Kidney (tissue), 14 donors: Measurements from ENCODE around the gene SLC24A4. TPM values are rescaled to one million over a fixed set of nuclear protein-coding genes. Genes with fewer than 3 reads are reported as not detected.

ENCODE experiments used
- DNase-seq, 5 donors: peaks; one replicate each; pipeline ENCODE4 v3.0.0-alpha.2; 2013 to 2020
- FAIRE-seq: peaks from 2 replicates; lab custom pipeline; 2012; peaks lifted over from hg19 to GRCh38; lab: Jason Lieb, UNC
- H3K27ac ChIP-seq, 2 donors: one replicate each; pipeline ENCODE4 v1.7.0; 2013; ENCODE audit warnings: low read depth in 2 of 2, low read length in 2 of 2, inconsistent platforms in 1 of 2
- H3K27me3 ChIP-seq: one replicate; pipeline ENCODE4 v1.7.1; 2013; ENCODE audit warnings: low read length, inconsistent platforms; ENCODE audit not compliant: control insufficient read depth, insufficient read depth
- H3K36me3 ChIP-seq, 3 donors: one replicate each; pipeline versions ENCODE4 v1.7.0 to v1.7.1; 2013; ENCODE audit warnings: low read length in 3 of 3, control low read depth in 1 of 3, inconsistent platforms in 1 of 3; ENCODE audit not compliant: insufficient read depth in 3 of 3, control insufficient read depth in 2 of 3
- H3K4me1 ChIP-seq, 3 donors: one replicate each; pipeline versions ENCODE4 v1.7.0 to v1.7.1; 2013; ENCODE audit warnings: low read length in 3 of 3, inconsistent platforms in 1 of 3, low read depth in 1 of 3; ENCODE audit not compliant: control insufficient read depth in 2 of 3, insufficient read depth in 2 of 3
- H3K4me3 ChIP-seq, 3 donors: one replicate each; pipeline versions ENCODE4 v1.7.0 to v1.8.1; 2013; ENCODE audit warnings: low read length in 3 of 3, control low read depth in 1 of 3, inconsistent platforms in 1 of 3
- H3K9ac ChIP-seq, 3 donors: one replicate each; pipeline versions ENCODE4 v1.7.0 to v1.7.1; 2013; ENCODE audit warnings: low read length in 3 of 3, control low read depth in 1 of 3, inconsistent platforms in 1 of 3
- H3K9me3 ChIP-seq, 3 donors: one replicate each; pipeline versions ENCODE4 v1.7.0 to v1.7.1; 2013; ENCODE audit warnings: low read length in 3 of 3, control low read depth in 1 of 3, inconsistent platforms in 1 of 3; ENCODE audit not compliant: control insufficient read depth in 2 of 3, insufficient read depth in 1 of 3
- intact Hi-C: fragments of 100-400 bp; cut with DNase I; formaldehyde crosslinking; loops from one replicate; pipeline ENCODE4 v1.11.1; 2022
- polyA plus RNA-seq: library from polyadenylated mRNA; stranded (reverse); fragments of 350-450 nt; fragmentation: Illumina TruSeq; extraction: RNeasy Lipid Tissue Mini Kit (QIAGEN cat#74804); gene quantifications from one replicate; pipeline ENCODE4 v1.2.3, GENCODE V29; 2014; ENCODE audit warnings: low read depth, low replicate concordance; ENCODE audit not compliant: insufficient read depth
- total RNA-seq: library from RNA; stranded (reverse); fragmentation: NEBNext Ultra II Directional; extraction: Animal tissue kit (Norgen Biotek cat#: 25700); gene quantifications from one replicate; pipeline ENCODE4 v1.2.1, GENCODE V29; 2021
- TF ChIP-seq, protein P1 (sequence below): IDR thresholded peaks from 3 replicates; pipeline ENCODE4 v1.5.1; 2012; ENCODE audit warnings: mild to moderate bottlenecking, moderate library complexity, borderline replicate concordance; ENCODE audit not compliant: insufficient read depth; ENCODE audit errors: extremely low read depth
- donor health status: control.
- donor health status: control.
- donor health status: control.
- donor health status: control.
- donor health status: control.
- donor health status: DM: yes; HTN: yes; CAD: no.
- donor health status: Normal renal cell carcinoma (clear cell type).

SLC24A4 gene
- total and polyA plus RNA-seq, 2 donors from 2014 or later = 0.32 to 0.85 TPM

DNA sequence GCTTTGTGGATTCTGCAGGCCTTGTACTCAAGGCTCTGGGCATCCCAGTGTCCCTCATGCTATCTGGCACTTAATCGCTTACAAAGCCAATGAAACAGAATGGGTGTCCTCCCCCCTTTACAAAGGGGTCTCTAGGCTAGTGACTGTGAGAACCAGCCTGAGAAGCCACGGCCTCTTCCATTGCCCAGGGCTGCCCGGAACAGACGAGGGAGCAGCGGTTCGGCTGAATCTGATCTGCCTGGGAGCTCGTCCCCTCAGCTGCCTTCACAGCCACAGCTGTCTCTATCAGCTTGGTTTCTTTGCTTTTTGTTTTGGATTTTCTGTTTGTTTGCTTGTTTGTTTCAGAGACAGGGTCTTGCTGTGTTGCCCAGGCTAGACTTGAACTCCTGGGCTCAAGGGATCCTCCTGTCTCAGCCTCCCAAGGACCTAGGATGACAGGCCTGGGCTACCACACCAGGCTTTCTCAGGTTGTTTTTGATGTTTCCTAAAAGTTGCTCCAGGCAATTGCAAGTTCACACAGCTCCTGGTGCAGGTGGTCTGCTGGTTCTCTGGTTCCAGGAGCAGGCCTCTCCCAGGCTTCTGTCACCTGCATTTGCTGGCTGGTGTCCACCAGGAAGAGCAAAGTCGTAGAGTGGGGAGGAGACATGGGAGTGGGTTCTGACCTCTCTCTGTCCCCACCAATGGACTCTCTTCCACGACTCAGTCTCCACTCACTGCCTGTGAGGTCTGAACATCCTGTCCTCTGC lies 179.7 kb downstream of the SLC24A4 start:
- H3K27me3 ChIP-seq = no peaks in the 10 kb centered on the region
- no peak overlapping the region for H3K9ac ChIP-seq
- H3K4me3 ChIP-seq = no peak overlapping the region
- H3K9me3 ChIP-seq = no peaks in the 10 kb centered on the region
- DNase-seq (no peak), FAIRE-seq (no peak)
- H3K27ac ChIP-seq = no peak overlapping the region
- peaks cover 0 to 2% (median 0%) of the 10 kb centered on the region in 3 donors for H3K4me1 ChIP-seq
- intact Hi-C loops = no loop called here
- no peaks in the 10 kb centered on the region for H3K36me3 ChIP-seq
- TF ChIP-seq, protein P1, sequence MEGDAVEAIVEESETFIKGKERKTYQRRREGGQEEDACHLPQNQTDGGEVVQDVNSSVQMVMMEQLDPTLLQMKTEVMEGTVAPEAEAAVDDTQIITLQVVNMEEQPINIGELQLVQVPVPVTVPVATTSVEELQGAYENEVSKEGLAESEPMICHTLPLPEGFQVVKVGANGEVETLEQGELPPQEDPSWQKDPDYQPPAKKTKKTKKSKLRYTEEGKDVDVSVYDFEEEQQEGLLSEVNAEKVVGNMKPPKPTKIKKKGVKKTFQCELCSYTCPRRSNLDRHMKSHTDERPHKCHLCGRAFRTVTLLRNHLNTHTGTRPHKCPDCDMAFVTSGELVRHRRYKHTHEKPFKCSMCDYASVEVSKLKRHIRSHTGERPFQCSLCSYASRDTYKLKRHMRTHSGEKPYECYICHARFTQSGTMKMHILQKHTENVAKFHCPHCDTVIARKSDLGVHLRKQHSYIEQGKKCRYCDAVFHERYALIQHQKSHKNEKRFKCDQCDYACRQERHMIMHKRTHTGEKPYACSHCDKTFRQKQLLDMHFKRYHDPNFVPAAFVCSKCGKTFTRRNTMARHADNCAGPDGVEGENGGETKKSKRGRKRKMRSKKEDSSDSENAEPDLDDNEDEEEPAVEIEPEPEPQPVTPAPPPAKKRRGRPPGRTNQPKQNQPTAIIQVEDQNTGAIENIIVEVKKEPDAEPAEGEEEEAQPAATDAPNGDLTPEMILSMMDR = no peak

- Histone ChIP-seq H3K4me3 (no peak overlapping the region), H3K9ac (no peak overlapping the region), H3K4me1 (peaks cover 0 to 2% (median 0%) of the 10 kb centered on the region in 3 donors), H3K27me3 (no peaks in the 10 kb centered on the region), H3K9me3 (no peaks in the 10 kb centered on the region), H3K27ac (no peak overlapping the region), H3K36me3 (no peaks in the 10 kb centered on the region)
- intact Hi-C loops = no loop called here
- TF ChIP-seq, protein P1 = no peak
- DNase-seq = peak in 1 of 5 donors; percentile 25
- no peak for FAIRE-seq
Measured at GRCh38 chr14:92503756-92504491, 181.0 kb downstream of the SLC24A4 start.

DNA sequence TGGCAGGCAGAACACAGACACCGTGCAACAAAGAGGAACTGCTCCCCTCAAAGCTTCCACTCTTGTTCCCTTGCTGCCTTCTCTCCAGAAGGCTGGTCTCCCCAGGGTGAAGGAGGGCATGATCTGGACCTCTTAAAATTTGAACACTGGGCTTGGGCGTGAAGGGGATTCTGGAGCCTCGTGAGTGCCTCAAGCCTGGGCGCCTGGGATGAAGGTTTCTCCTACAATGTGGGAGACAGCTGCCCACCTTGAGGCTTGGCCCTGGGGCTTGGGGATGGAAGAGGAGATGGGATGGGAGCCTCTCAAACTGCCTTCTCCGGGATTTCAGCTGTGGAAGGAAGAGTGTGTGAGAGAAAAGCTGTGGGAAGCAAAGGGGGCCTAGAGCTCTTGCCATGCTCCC lies 182.9 kb downstream of the SLC24A4 start:
- TF ChIP-seq, protein P1 = no peak
- no peaks in the 10 kb centered on the region for H3K36me3 ChIP-seq
- no peaks in the 10 kb centered on the region for H3K27me3 ChIP-seq
- no peak overlapping the region for H3K27ac ChIP-seq
- H3K4me1 ChIP-seq = peaks cover 0 to 2% (median 0%) of the 10 kb centered on the region in 3 donors
- intact Hi-C loops = no loop called here
- H3K9ac ChIP-seq = no peak overlapping the region
- no peaks in the 10 kb centered on the region for H3K9me3 ChIP-seq
- FAIRE-seq = no peak
- no peak for DNase-seq
- H3K4me3 ChIP-seq = no peak overlapping the region
